RWPE1 (cell line): ENCODE data around the gene PIK3C3.

Source experiments
- CTCF ChIA-PET: fragments of 350-600 bp; sonication (Branson Sonifier 250); formaldehyde crosslinking; extraction: SDS; loops from one replicate; lab custom pipeline; 2021; lab: Yijun Ruan, JAX
- POLR2A ChIA-PET: fragments of 400-600 bp; formaldehyde crosslinking; extraction: SDS; loops from one replicate; lab custom pipeline; 2020; ENCODE audit warnings: antibody characterized with exemption; ENCODE audit not compliant: low non-redundant PET; lab: Yijun Ruan, JAX
- DNase-seq: peaks from one replicate; pipeline ENCODE4 v3.0.0; 2012; ENCODE audit warnings: low spot score
- H3K27ac ChIP-seq: fragments of 450-650 bp; 2 replicates; pipeline ENCODE4 v1.5.1; 2017
- TF ChIP-seq, protein P1 (sequence below): fragments of 450-650 bp; conservative IDR thresholded peaks from 2 replicates; pipeline ENCODE4 v1.5.1; 2017; ENCODE audit warnings: low read depth, mild to moderate bottlenecking

The PIK3C3 gene

GRCh38 chr18:41955688-41956087, 654 bp downstream of the PIK3C3 start:
- no peak for DNase-seq
- CTCF ChIA-PET: no interaction called here
- POLR2A ChIA-PET: no interaction called here
- TF ChIP-seq, protein P1, sequence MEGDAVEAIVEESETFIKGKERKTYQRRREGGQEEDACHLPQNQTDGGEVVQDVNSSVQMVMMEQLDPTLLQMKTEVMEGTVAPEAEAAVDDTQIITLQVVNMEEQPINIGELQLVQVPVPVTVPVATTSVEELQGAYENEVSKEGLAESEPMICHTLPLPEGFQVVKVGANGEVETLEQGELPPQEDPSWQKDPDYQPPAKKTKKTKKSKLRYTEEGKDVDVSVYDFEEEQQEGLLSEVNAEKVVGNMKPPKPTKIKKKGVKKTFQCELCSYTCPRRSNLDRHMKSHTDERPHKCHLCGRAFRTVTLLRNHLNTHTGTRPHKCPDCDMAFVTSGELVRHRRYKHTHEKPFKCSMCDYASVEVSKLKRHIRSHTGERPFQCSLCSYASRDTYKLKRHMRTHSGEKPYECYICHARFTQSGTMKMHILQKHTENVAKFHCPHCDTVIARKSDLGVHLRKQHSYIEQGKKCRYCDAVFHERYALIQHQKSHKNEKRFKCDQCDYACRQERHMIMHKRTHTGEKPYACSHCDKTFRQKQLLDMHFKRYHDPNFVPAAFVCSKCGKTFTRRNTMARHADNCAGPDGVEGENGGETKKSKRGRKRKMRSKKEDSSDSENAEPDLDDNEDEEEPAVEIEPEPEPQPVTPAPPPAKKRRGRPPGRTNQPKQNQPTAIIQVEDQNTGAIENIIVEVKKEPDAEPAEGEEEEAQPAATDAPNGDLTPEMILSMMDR: no peak
- H3K27ac ChIP-seq: no peak overlapping the region

DNA sequence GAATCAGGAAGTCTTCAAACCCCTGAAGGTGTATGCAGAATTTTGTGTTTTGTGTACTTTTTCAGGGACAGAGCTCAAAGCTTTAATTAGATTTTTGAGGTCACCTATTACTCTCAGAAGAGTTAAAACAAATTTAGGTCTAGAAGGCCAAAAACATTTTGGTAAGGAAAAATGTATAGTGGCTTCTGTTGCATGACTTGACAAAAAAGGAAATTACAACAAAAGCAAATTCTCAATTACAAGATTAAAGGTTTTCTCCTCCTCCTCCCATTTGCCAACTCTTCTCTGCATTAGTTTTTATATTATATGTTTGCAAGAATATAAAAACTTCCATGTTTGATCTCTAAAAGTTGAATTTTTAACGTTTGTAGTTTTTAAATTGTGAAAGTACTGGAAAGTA, 4.0 kb downstream of the PIK3C3 start:
- ChIA-PET CTCF (no interaction called here), POLR2A (no interaction called here)
- no peak overlapping the region for H3K27ac ChIP-seq
- TF ChIP-seq, protein P1: no peak
- DNase-seq: no peak

- POLR2A ChIA-PET: no interaction called here
Observed at GRCh38 chr18:41965634-41966255, 10.7 kb downstream of the PIK3C3 start.

DNA sequence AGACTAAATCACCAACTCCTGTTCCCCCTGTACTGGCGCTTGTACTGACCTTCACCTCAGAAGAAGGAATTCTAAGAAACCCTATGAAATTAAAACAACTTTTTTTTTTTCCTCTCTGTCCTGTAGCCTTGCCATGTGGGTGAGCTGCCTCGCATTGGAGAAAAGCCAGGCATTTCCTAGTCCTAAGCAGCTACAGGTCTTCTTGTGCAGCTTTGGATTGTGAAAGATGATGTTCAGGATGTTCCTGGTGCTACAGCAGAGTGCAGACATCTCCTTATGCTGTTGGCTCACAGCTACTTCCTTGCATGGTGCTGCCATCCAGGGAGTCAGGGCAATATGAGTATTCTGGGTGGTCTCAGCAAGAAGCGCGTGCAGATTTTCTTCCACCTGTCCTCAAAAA, 11.9 kb downstream of the PIK3C3 start:
- CTCF ChIA-PET: no interaction called here
- H3K27ac ChIP-seq: no peak overlapping the region
- DNase-seq: no peak
- TF ChIP-seq, protein P1: no peak
- POLR2A ChIA-PET: no interaction called here

More at GRCh38 chr18:41965634-41966255, 10.7 kb downstream of the PIK3C3 start:
- CTCF ChIA-PET: interaction anchor here (0.6 kb wide), 1 partner anchor 147 kb away, joined by 5 read pairs; no protein-coding TSS in a partner anchor
- TF ChIP-seq, protein P1: no peak
- no peak for DNase-seq
- H3K27ac ChIP-seq: no peak overlapping the region

DNA sequence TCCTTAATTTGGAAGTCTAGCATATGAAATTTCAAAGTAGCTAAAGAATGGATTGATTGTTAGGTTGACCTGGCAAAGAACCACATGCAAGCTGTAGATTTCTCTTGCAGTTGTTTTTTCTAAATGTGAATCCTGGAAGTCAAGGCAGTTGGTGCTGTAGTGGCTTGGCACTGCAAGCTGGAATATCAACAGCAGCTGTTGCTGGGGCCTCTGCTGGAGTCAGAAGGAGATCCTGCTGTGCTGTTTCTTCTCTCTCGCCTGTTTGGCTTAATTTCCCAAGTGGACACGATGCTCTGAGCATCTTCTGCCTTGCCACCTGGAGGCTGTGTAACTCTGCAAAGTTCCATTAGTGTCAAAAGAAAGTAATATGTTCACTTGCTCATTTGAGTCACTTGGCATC, 12.6 kb downstream of the PIK3C3 start:
- no peak for DNase-seq
- ChIA-PET CTCF (no interaction called here), POLR2A (no interaction called here)
- no peak overlapping the region for H3K27ac ChIP-seq
- TF ChIP-seq, protein P1: no peak

DNA sequence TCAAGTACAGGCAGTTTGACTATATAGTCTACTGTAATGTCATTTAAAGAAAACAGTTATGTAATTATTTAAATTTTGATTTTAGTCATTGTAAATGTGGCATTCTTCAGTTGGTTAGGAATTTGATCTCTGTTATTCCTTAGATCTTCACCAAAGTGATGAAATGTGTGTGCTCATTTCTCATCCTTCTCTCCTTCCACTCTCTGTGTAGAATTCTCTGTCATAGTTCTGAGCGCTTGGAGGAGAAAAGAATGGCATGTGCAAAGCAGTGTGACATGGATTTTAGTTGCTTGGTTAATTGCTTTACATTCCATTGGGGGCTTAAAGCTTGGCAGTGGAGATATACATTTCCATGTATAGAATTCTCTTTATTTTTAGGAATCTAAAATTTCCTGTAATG, 14.8 kb downstream of the PIK3C3 start:
- TF ChIP-seq, protein P1: no peak
- no peak overlapping the region for H3K27ac ChIP-seq
- DNase-seq: no peak
- CTCF ChIA-PET: no interaction called here
- POLR2A ChIA-PET: no interaction called here
